ENCODE results near the gene RNF112.

DNA sequence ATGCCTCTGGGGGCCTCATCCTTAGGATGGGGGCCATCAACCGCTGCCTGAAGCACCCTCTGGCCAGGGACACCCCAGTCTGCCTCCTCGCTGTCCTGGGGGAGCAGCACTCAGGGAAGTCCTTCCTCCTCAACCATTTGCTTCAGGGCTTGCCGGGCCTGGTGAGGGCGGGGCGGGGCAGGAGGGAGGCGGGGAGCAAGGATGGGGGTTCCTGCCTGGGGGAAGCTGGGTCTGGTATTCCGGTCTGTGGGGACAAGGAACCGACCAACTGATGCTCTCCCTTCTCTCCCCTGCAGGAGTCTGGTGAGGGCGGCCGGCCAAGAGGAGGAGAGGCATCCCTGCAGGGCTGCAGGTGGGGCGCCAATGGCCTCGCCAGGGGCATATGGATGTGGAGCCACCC, 2.0 kb downstream of the RNF112 start:
- no peak for TF ChIP-seq POLR2A (IDR thresholded peaks at IDR 0.05)
- TF ChIP-seq, protein P1, sequence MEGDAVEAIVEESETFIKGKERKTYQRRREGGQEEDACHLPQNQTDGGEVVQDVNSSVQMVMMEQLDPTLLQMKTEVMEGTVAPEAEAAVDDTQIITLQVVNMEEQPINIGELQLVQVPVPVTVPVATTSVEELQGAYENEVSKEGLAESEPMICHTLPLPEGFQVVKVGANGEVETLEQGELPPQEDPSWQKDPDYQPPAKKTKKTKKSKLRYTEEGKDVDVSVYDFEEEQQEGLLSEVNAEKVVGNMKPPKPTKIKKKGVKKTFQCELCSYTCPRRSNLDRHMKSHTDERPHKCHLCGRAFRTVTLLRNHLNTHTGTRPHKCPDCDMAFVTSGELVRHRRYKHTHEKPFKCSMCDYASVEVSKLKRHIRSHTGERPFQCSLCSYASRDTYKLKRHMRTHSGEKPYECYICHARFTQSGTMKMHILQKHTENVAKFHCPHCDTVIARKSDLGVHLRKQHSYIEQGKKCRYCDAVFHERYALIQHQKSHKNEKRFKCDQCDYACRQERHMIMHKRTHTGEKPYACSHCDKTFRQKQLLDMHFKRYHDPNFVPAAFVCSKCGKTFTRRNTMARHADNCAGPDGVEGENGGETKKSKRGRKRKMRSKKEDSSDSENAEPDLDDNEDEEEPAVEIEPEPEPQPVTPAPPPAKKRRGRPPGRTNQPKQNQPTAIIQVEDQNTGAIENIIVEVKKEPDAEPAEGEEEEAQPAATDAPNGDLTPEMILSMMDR (IDR thresholded peaks at IDR 0.05 in 8 of 11, conservative IDR thresholded peaks at IDR 0.05 in 3 of 11), result no peak
